ENCODE results near the gene ADD1. TPM values are rescaled to one million over a fixed set of nuclear protein-coding genes. Genes with fewer than 3 reads are reported as not detected.
A peak's percentile ranks its signal among the peaks of the same experiment; 100 is the strongest.

ADD1 gene
- total RNA-seq, 1 experiment from 2014 or later: 125 TPM

GRCh38 chr4:2837110-2837903 is 6.3 kb upstream of the ADD1 start:
- H3K4me3 Mint-ChIP-seq (ENCODE audit: low read depth, unreplicated experiment): no peak overlapping the region
- no peak overlapping the region for H3K27ac Mint-ChIP-seq (ENCODE audit: unreplicated experiment)
- CTCF ChIA-PET: no interaction called here

GRCh38 chr4:2837904-2838496 is 5.6 kb upstream of the ADD1 start:
- DNase-seq: no peak
- Mint-ChIP-seq H3K9me3 (ENCODE audit: low read depth, unreplicated experiment) (peaks cover 2% of the 10 kb centered on the region), H3K27me3 (ENCODE audit: unreplicated experiment) (no peaks in the 10 kb centered on the region), H3K4me1 (ENCODE audit: low read depth, unreplicated experiment) (peaks cover 8% of the 10 kb centered on the region), H3K27ac (ENCODE audit: unreplicated experiment) (no peak overlapping the region), H3K4me3 (ENCODE audit: low read depth, unreplicated experiment) (no peak overlapping the region), H3K36me3 (ENCODE audit: insufficient read depth, unreplicated experiment) (peaks cover 3% of the 10 kb centered on the region)
- BruUV-seq (replicated peaks): no TSS peak
- intact Hi-C loops (cut with micrococcal nuclease; ENCODE audit: unreplicated experiment): no loop called here
- TF ChIP-seq, protein P1, sequence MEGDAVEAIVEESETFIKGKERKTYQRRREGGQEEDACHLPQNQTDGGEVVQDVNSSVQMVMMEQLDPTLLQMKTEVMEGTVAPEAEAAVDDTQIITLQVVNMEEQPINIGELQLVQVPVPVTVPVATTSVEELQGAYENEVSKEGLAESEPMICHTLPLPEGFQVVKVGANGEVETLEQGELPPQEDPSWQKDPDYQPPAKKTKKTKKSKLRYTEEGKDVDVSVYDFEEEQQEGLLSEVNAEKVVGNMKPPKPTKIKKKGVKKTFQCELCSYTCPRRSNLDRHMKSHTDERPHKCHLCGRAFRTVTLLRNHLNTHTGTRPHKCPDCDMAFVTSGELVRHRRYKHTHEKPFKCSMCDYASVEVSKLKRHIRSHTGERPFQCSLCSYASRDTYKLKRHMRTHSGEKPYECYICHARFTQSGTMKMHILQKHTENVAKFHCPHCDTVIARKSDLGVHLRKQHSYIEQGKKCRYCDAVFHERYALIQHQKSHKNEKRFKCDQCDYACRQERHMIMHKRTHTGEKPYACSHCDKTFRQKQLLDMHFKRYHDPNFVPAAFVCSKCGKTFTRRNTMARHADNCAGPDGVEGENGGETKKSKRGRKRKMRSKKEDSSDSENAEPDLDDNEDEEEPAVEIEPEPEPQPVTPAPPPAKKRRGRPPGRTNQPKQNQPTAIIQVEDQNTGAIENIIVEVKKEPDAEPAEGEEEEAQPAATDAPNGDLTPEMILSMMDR (IDR thresholded peaks at IDR 0.05; ENCODE audit: unreplicated experiment): no peak
- CTCF ChIA-PET: no interaction called here

More at GRCh38 chr4:2837110-2837903, 6.3 kb upstream of the ADD1 start:
- intact Hi-C loops (cut with micrococcal nuclease; ENCODE audit: unreplicated experiment): no loop called here
- H3K36me3 Mint-ChIP-seq (ENCODE audit: insufficient read depth, unreplicated experiment): peaks cover 1% of the 10 kb centered on the region
- H3K9me3 Mint-ChIP-seq (ENCODE audit: low read depth, unreplicated experiment): peaks cover 2% of the 10 kb centered on the region
- peaks cover 1% of the 10 kb centered on the region for H3K4me1 Mint-ChIP-seq (ENCODE audit: low read depth, unreplicated experiment)
- no peak for DNase-seq
- TF ChIP-seq, protein P1 (IDR thresholded peaks at IDR 0.05; ENCODE audit: unreplicated experiment): no peak
- no peaks in the 10 kb centered on the region for H3K27me3 Mint-ChIP-seq (ENCODE audit: unreplicated experiment)
- BruUV-seq (replicated peaks): no TSS peak

- H3K4me3 Mint-ChIP-seq (ENCODE audit: low read depth, unreplicated experiment): no peak overlapping the region
- CTCF ChIA-PET: no interaction called here
- no TSS peak for BruUV-seq (replicated peaks)
- peaks cover 13% of the 10 kb centered on the region for H3K36me3 Mint-ChIP-seq (ENCODE audit: insufficient read depth, unreplicated experiment)
- intact Hi-C loops (cut with micrococcal nuclease; ENCODE audit: unreplicated experiment): no loop called here
- H3K27me3 Mint-ChIP-seq (ENCODE audit: unreplicated experiment): no peaks in the 10 kb centered on the region
- TF ChIP-seq, protein P1 (IDR thresholded peaks at IDR 0.05; ENCODE audit: unreplicated experiment): no peak
- H3K9me3 Mint-ChIP-seq (ENCODE audit: low read depth, unreplicated experiment): peaks cover 2% of the 10 kb centered on the region
- H3K27ac Mint-ChIP-seq (ENCODE audit: unreplicated experiment): no peak overlapping the region
- H3K4me1 Mint-ChIP-seq (ENCODE audit: low read depth, unreplicated experiment): peaks cover 8% of the 10 kb centered on the region
- DNase-seq: no peak
Measured at GRCh38 chr4:2839060-2839459, 4.6 kb upstream of the ADD1 start.

DNA sequence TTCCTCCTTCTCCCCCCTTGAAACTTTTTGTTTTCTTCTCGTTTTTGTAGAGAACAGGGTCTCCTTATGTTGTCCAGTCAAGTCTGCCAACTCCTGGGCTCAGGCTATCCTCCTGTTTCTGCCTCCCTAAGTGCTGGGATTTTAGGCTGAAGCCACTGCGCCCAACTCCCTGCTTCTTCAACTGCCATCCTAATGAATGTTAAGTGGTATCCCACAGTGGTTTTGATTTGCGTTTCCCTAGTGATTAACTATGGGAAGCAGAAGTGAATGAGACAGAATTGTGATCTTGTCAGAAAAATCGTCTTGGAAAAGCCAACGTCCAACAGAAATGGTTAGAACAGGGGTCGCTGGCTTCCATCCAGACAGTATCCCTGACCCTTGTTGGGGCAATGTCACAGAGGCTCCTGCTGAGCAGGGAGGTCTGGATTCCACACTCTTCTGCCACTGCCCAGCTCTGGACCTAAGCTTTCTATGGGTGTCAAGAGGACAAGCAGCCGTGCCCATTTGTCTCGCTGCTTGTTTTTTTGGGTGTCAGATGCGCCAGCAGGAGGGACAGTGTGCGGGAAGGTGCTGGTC is 869 bp upstream of the ADD1 start:
- peaks cover 31% of the 10 kb centered on the region for H3K4me1 Mint-ChIP-seq (ENCODE audit: low read depth, unreplicated experiment)
- CTCF ChIA-PET: no interaction called here
- H3K27ac Mint-ChIP-seq (ENCODE audit: unreplicated experiment): peak overlapping the region; percentile 10
- no TSS peak for BruUV-seq (replicated peaks)
- no peaks in the 10 kb centered on the region for H3K27me3 Mint-ChIP-seq (ENCODE audit: unreplicated experiment)
- H3K36me3 Mint-ChIP-seq (ENCODE audit: insufficient read depth, unreplicated experiment): peaks cover 22% of the 10 kb centered on the region
- intact Hi-C loops (cut with micrococcal nuclease; ENCODE audit: unreplicated experiment): no loop called here
- no peak for DNase-seq
- TF ChIP-seq, protein P1 (IDR thresholded peaks at IDR 0.05; ENCODE audit: unreplicated experiment): no peak
- peak overlapping the region; percentile 87 for H3K4me3 Mint-ChIP-seq (ENCODE audit: low read depth, unreplicated experiment)
- peaks cover 2% of the 10 kb centered on the region for H3K9me3 Mint-ChIP-seq (ENCODE audit: low read depth, unreplicated experiment)

Measured in Calu3 (cell line).